HG02943 (cell line): ENCODE data around the gene ARNT2.
"Not testable (repeated sequence)": the region's sequence is repeated elsewhere in the genome, so short reads cannot be mapped to it uniquely, and the experiment has no call there.

ENCODE experiments used
- ATAC-seq: cut with Tn5 transposase; IDR thresholded peaks from one replicate; pipeline ENCODE4 v1.9.1; 2021; ENCODE audit warnings: mild to moderate bottlenecking, low read depth, moderate library complexity; ENCODE audit not compliant: unreplicated experiment

ARNT2 gene

GRCh38 chr15:80508783-80509182, 104.6 kb downstream of the ARNT2 start:
- no peak for ATAC-seq

GRCh38 chr15:80509800-80510199, 105.6 kb downstream of the ARNT2 start:
- no peak for ATAC-seq

GRCh38 chr15:80510985-80511384, 106.8 kb downstream of the ARNT2 start:
- ATAC-seq = not testable (repeated sequence)

- ATAC-seq = no peak
Observed at GRCh38 chr15:80512726-80513660, 108.8 kb downstream of the ARNT2 start.

GRCh38 chr15:80514071-80514780, 110.0 kb downstream of the ARNT2 start:
- ATAC-seq = no peak

GRCh38 chr15:80517290-80517689, 113.1 kb downstream of the ARNT2 start:
- ATAC-seq = no peak

- ATAC-seq = no peak
Observed at GRCh38 chr15:80518522-80518921, 114.3 kb downstream of the ARNT2 start.

- ATAC-seq = no peak
Observed at GRCh38 chr15:80523746-80524145, 119.6 kb downstream of the ARNT2 start.

- ATAC-seq = no peak
Observed at GRCh38 chr15:80525853-80526252, 121.7 kb downstream of the ARNT2 start.

- no peak for ATAC-seq
Observed at GRCh38 chr15:80526556-80527340, 122.6 kb downstream of the ARNT2 start.

- ATAC-seq = no peak
Observed at GRCh38 chr15:80527406-80527805, 123.2 kb downstream of the ARNT2 start.

GRCh38 chr15:80527961-80528360, 123.8 kb downstream of the ARNT2 start:
- ATAC-seq = no peak

GRCh38 chr15:80530737-80531365, 126.7 kb downstream of the ARNT2 start:
- no peak for ATAC-seq

- no peak for ATAC-seq
Observed at GRCh38 chr15:80531388-80531787, 127.2 kb downstream of the ARNT2 start.

- ATAC-seq = no peak
Observed at GRCh38 chr15:80531796-80532195, 127.6 kb downstream of the ARNT2 start.

GRCh38 chr15:80533790-80534333, 129.7 kb downstream of the ARNT2 start:
- ATAC-seq = no peak

GRCh38 chr15:80536231-80536630, 132.0 kb downstream of the ARNT2 start:
- no peak for ATAC-seq

- ATAC-seq = no peak
Observed at GRCh38 chr15:80536716-80537115, 132.5 kb downstream of the ARNT2 start.

GRCh38 chr15:80545078-80545477, 140.9 kb downstream of the ARNT2 start:
- no peak for ATAC-seq

- ATAC-seq = no peak
Observed at GRCh38 chr15:80547264-80547663, 143.1 kb downstream of the ARNT2 start.
